Neural crest cell (in vitro differentiated cells): ENCODE measurements around the gene OPRPN. TPM values are rescaled to one million over a fixed set of nuclear protein-coding genes. Genes with fewer than 3 reads are reported as not detected.

Experiments
- total RNA-seq: library from RNA; stranded (reverse); gene quantifications from 2 replicates; pipeline ENCODE4 v1.2.1, GENCODE V29; 2021

The OPRPN gene
- total RNA-seq, 1 donor from 2014 or later = not detected

Other genes starting within 250 kb of the OPRPN start
- not detected in 2 replicates for gene PRR27, start 243.7 kb upstream of the OPRPN start, total RNA-seq
- gene ODAM, start 202.2 kb upstream of the OPRPN start, total RNA-seq = not detected in 2 replicates
- gene FDCSP, start 171.8 kb upstream of the OPRPN start, total RNA-seq = not detected in 2 replicates
- not detected in 2 replicates for gene CSN3, start 155.3 kb upstream of the OPRPN start, total RNA-seq
- not detected in 2 replicates for gene CABS1, start 63.0 kb upstream of the OPRPN start, total RNA-seq
- not detected in 2 replicates for gene SMR3A, start 37.2 kb upstream of the OPRPN start, total RNA-seq
- not detected in 2 replicates for gene SMR3B, start 14.8 kb upstream of the OPRPN start, total RNA-seq
- gene MUC7, start 74.3 kb downstream of the OPRPN start, total RNA-seq = not detected in 2 replicates
- gene AMTN, start 120.6 kb downstream of the OPRPN start, total RNA-seq = not detected in 2 replicates
- gene AMBN, start 194.3 kb downstream of the OPRPN start, total RNA-seq = not detected in 2 replicates
- not detected in 2 replicates for gene ENAM, start 230.8 kb downstream of the OPRPN start, total RNA-seq